GM19099 (cell line): ENCODE results near the gene RAB4B.

Experiments
- POLR2A ChIP-seq: IDR thresholded peaks from 3 replicates; pipeline ENCODE4 v1.6.1; 2011; ENCODE audit warnings: low read depth; ENCODE audit not compliant: insufficient read length; ENCODE audit errors: extremely low read depth

Gene RAB4B

GRCh38 chr19:40768869-40769268 lies 9.2 kb upstream of the RAB4B start:
- TF ChIP-seq POLR2A, result no peak

GRCh38 chr19:40774916-40775631 lies 3.0 kb upstream of the RAB4B start, which contains the start of gene MIA:
MIA (plus strand) TSS chr19:40775521; CDS start chr19:40775543, 22 bp downstream.
- no peak for TF ChIP-seq POLR2A

GRCh38 chr19:40775632-40776022 lies 2.4 kb upstream of the RAB4B start:
- TF ChIP-seq POLR2A, result no peak

GRCh38 chr19:40776364-40776763 lies 1.7 kb upstream of the RAB4B start:
- TF ChIP-seq POLR2A, result no peak

- TF ChIP-seq POLR2A, result no peak
Observed at GRCh38 chr19:40776932-40777644, 959 bp upstream of the RAB4B start.

GRCh38 chr19:40777645-40777936 lies 456 bp upstream of the RAB4B start:
- TF ChIP-seq POLR2A, result no peak

- no peak for TF ChIP-seq POLR2A
Observed at GRCh38 chr19:40778706-40779284, 748 bp downstream of the RAB4B start.

- no peak for TF ChIP-seq POLR2A
Observed at GRCh38 chr19:40780582-40780981, 2.5 kb downstream of the RAB4B start.

- no peak for TF ChIP-seq POLR2A
Observed at GRCh38 chr19:40781140-40781539, 3.1 kb downstream of the RAB4B start.

GRCh38 chr19:40783711-40784110 lies 5.7 kb downstream of the RAB4B start:
- no peak for TF ChIP-seq POLR2A

GRCh38 chr19:40785526-40785925 lies 7.5 kb downstream of the RAB4B start:
- TF ChIP-seq POLR2A, result no peak

GRCh38 chr19:40786060-40787037 lies 8.3 kb downstream of the RAB4B start:
- TF ChIP-seq POLR2A, result no peak

GRCh38 chr19:40791349-40791748 lies 13.3 kb downstream of the RAB4B start:
- TF ChIP-seq POLR2A, result no peak

GRCh38 chr19:40791996-40792395 lies 13.9 kb downstream of the RAB4B start:
- TF ChIP-seq POLR2A, result no peak

GRCh38 chr19:40797166-40797962 lies 19.3 kb downstream of the RAB4B start:
- TF ChIP-seq POLR2A, result no peak
